HFFc6 (cell line): Measurements from ENCODE around the gene PITX1. TPM values are rescaled to one million over a fixed set of nuclear protein-coding genes. Genes with fewer than 3 reads are reported as not detected.

Experiments used
- DNase-seq: peaks from one replicate; pipeline ENCODE4 v3.0.0-alpha.2; 2018
- H3K27ac Mint-ChIP-seq: 2 replicates; pipeline ENCODE4 v1.8.0; 2020; ENCODE audit warnings: mild to moderate bottlenecking, mixed read lengths
- H3K27me3 Mint-ChIP-seq: 2 replicates; pipeline ENCODE4 v1.8.0; 2021; ENCODE audit warnings: mild to moderate bottlenecking, moderate library complexity, mixed read lengths; ENCODE audit not compliant: insufficient read depth
- H3K36me3 Mint-ChIP-seq: 2 replicates; pipeline ENCODE4 v1.8.0; 2021; ENCODE audit warnings: low read depth, mixed read lengths
- H3K4me1 Mint-ChIP-seq: 2 replicates; pipeline ENCODE4 v1.8.0; 2020; ENCODE audit warnings: low read depth, mixed read lengths
- H3K4me3 Mint-ChIP-seq: 2 replicates; pipeline ENCODE4 v1.8.0; 2020; ENCODE audit warnings: mild to moderate bottlenecking, moderate library complexity, mixed read lengths
- H3K9me3 Mint-ChIP-seq: 2 replicates; pipeline ENCODE4 v1.8.0; 2020; ENCODE audit warnings: mild to moderate bottlenecking, mixed read lengths
- total RNA-seq, 6 experiments: library from RNA; stranded (reverse); fragmentation: NEBNext Ultra II Directional; extraction: Animal tissue kit (Norgen Biotek cat#: 25700); gene quantifications; 2 replicates in 1 of 6; 3 replicates in 5 of 6; pipeline ENCODE4 v1.2.3, GENCODE V29; 2021
- TF ChIP-seq, protein P1 (sequence below): fragments of 200-600 bp; sonication (generic); IDR thresholded peaks from 2 replicates; pipeline ENCODE4 v1.5.0; 2021; ENCODE audit warnings: antibody characterized with exemption, mild to moderate bottlenecking

The PITX1 gene
- total RNA-seq, 6 experiments from 2014 or later, result 13.4 to 26.0 (median 14.8) TPM

DNA sequence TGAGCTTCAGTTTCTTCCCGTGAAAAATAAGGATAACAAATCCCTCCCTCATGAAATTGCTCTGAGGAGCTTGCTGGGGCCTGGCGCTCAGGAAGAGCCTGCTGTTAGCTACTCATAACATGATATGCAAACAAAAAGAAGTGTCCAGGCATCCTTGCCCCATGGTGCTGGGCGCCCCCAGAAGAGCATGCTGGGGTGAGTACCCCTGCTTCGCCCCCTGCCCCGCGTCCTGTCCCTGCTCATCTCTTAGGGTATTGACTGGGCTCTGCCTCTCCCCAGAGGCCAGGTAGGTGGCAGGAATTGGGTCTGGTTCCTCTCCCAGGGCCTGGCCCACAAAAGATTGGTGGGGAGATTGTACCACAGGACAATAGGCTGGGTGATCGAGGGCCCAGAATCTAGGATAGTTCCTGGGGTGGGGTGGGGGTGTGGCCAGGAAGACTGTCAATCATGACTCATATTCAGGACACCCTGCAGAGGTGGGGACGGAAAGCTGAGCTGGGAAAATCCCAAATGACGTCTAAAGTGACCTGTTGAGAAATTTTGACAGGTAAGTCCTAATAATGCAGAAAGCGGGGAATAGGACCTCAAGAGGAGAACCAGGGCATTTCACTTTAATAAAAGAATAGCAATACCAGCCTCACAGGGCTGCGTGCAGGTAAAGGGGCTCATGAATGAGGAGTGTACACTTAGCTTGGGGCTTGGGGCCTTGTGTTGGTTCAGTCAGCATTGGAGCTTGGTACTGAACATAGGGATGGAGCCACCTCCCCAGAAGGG lies 8.9 kb downstream of the PITX1 start:
- DNase-seq, result no peak
- no peak overlapping the region for H3K27ac Mint-ChIP-seq
- TF ChIP-seq, protein P1, sequence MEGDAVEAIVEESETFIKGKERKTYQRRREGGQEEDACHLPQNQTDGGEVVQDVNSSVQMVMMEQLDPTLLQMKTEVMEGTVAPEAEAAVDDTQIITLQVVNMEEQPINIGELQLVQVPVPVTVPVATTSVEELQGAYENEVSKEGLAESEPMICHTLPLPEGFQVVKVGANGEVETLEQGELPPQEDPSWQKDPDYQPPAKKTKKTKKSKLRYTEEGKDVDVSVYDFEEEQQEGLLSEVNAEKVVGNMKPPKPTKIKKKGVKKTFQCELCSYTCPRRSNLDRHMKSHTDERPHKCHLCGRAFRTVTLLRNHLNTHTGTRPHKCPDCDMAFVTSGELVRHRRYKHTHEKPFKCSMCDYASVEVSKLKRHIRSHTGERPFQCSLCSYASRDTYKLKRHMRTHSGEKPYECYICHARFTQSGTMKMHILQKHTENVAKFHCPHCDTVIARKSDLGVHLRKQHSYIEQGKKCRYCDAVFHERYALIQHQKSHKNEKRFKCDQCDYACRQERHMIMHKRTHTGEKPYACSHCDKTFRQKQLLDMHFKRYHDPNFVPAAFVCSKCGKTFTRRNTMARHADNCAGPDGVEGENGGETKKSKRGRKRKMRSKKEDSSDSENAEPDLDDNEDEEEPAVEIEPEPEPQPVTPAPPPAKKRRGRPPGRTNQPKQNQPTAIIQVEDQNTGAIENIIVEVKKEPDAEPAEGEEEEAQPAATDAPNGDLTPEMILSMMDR, result no peak
- H3K9me3 Mint-ChIP-seq, result no peaks in the 10 kb centered on the region; the same call in 1 of the 2 replicates
- H3K4me1 Mint-ChIP-seq, result peaks cover 12% of the 10 kb centered on the region; the same call in 1 of the 2 replicates
- no peak overlapping the region for H3K4me3 Mint-ChIP-seq
- peaks cover 12% of the 10 kb centered on the region for H3K36me3 Mint-ChIP-seq
- H3K27me3 Mint-ChIP-seq, result peaks cover 2% of the 10 kb centered on the region; the same call in 1 of the 2 replicates

DNA sequence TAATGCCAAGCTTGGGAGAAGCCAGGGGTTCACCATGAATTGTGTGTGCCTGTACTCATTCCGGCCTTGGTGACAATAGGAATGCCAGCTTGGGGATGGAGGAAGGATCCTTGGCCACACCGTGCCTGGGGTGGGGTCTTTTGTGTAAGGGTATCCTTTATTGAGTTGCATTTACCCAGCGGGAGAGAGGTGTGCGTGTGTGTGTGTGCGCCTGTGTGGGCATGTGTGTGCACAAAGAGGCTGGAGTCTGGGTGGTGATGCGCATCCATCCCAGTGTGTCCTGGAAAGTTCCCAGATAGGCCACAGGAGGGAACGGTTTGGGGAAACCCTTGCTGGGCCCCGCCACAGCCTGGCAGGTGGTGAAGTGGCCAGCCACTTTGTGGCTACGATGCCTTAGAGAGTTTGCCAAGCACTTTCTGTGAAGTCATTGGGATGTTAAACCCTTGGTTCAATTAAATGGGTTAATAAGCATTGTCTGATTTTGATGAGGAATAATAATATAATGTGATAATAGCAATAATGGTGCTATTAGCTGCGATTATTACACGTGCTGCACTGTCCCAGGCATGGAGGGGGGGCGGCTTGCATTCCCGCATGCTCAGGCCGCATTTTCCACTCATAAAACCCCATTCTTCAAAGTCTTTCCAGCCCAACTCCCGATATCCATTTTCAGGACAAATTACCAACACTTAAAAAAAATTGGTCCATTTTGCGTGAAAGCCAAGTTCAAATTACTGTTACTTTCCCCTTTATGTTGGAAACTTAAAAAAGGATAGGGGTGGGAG lies 13.7 kb downstream of the PITX1 start:
- TF ChIP-seq, protein P1, result no peak
- no peak for DNase-seq
- Mint-ChIP-seq H3K36me3 (no peaks in the 10 kb centered on the region), H3K27ac (no peak overlapping the region), H3K27me3 (peaks cover 2% of the 10 kb centered on the region; the same call in 1 of the 2 replicates), H3K4me1 (peaks cover 9% of the 10 kb centered on the region; the same call in 1 of the 2 replicates), H3K9me3 (no peaks in the 10 kb centered on the region), H3K4me3 (no peak overlapping the region)

- no peak overlapping the region for H3K4me3 Mint-ChIP-seq
- peaks cover 2% of the 10 kb centered on the region; the same call in 1 of the 2 replicates for H3K27me3 Mint-ChIP-seq
- no peaks in the 10 kb centered on the region for H3K9me3 Mint-ChIP-seq
- no peak overlapping the region for H3K27ac Mint-ChIP-seq
- TF ChIP-seq, protein P1, result no peak
- no peaks in the 10 kb centered on the region for H3K36me3 Mint-ChIP-seq
- H3K4me1 Mint-ChIP-seq, result peaks cover 6% of the 10 kb centered on the region; the same call in 1 of the 2 replicates
- no peak for DNase-seq
These were observed 14.7 kb downstream of the PITX1 start for GRCh38 chr5:135019314-135019713.

DNA sequence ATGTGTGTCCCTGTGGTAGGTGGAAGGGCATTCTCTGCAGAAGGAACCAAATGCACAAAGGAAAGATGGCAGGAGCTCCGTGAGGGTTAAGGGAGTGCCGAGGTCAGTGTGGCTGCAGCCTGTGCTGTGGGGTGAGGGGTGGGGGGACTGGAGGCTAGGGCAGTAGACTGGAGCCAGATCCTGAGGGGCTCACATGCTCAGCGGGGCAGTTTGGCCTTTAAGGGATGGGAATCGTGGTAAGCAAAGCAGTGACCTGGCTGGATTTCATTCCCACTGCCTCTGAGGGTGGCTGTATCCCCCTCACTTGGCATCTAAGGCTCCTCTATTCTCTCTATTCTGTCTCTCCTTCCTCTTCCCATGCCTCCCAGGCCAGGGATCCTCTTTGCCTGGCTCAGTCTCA lies 15.6 kb downstream of the PITX1 start:
- TF ChIP-seq, protein P1, result no peak
- Mint-ChIP-seq H3K36me3 (no peaks in the 10 kb centered on the region), H3K27ac (no peak overlapping the region), H3K4me1 (peaks cover 6% of the 10 kb centered on the region; the same call in 1 of the 2 replicates), H3K27me3 (peaks cover 4% of the 10 kb centered on the region), H3K9me3 (no peaks in the 10 kb centered on the region), H3K4me3 (no peak overlapping the region)
- DNase-seq, result no peak

DNA sequence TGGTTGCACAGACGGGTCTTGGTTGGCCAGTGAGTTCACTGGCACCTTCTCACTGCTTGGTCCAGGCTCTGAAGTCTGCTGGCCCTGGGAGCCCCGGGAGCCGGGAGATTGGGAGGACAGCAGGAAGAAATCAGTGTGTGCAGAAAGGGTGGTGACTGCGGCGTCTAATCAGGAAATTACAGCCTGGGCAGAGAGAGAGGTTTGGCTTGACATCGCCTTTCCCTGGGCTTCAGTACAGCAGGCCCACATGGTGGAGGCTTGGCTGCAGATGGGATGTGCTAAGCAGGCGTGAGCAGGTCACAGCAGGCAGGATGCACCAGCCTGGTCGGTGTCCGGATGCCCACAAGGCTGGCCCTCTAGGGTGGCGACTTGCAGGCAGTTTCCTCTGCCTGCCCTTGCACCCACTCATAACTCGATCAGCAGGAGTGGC lies 17.2 kb downstream of the PITX1 start:
- Mint-ChIP-seq H3K27ac (no peak overlapping the region), H3K4me1 (peaks cover 6% of the 10 kb centered on the region; the same call in 1 of the 2 replicates), H3K4me3 (no peak overlapping the region), H3K36me3 (no peaks in the 10 kb centered on the region), H3K27me3 (peaks cover 4% of the 10 kb centered on the region), H3K9me3 (no peaks in the 10 kb centered on the region)
- DNase-seq, result no peak
- TF ChIP-seq, protein P1, result no peak
